Liver (tissue), 3 donors: Measurements from ENCODE around the gene EIF4G3.

ENCODE experiments used
- JUND ChIP-seq, 2 donors: IDR thresholded peaks; 2 replicates each; pipeline ENCODE4 v1.6.1; 2016; ENCODE audit warnings: antibody characterized with exemption in 2 of 2
- TF ChIP-seq, protein P1 (sequence below): fragments of 150-350 bp; IDR thresholded peaks from 2 replicates; pipeline ENCODE4 v1.5.1; 2017; ENCODE audit warnings: improper control_type of control experiment, low read depth, low read length; ENCODE audit not compliant: missing input control
- donor health status: healthy.
- donor health status: healthy.

DNA sequence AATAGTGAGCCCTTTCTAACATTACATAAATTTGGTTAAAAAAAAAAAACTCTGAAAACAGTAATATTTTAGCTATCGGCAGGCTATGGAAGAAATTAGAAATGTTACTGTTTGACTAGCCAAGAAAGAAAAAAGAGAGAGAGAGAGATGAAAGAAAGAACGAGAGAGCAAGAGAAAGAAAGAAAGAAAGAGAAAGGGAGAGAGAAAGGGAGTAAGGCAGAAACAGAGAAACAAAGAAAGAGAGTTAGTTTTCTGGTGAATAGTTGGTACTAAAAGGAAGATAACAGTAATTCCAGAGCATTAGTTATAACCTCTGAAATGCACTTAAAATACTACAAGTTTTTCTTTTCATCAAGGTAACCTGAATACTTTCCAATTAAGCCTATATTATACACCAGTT lies 229.3 kb downstream of the EIF4G3 start:
- TF ChIP-seq, protein P1, sequence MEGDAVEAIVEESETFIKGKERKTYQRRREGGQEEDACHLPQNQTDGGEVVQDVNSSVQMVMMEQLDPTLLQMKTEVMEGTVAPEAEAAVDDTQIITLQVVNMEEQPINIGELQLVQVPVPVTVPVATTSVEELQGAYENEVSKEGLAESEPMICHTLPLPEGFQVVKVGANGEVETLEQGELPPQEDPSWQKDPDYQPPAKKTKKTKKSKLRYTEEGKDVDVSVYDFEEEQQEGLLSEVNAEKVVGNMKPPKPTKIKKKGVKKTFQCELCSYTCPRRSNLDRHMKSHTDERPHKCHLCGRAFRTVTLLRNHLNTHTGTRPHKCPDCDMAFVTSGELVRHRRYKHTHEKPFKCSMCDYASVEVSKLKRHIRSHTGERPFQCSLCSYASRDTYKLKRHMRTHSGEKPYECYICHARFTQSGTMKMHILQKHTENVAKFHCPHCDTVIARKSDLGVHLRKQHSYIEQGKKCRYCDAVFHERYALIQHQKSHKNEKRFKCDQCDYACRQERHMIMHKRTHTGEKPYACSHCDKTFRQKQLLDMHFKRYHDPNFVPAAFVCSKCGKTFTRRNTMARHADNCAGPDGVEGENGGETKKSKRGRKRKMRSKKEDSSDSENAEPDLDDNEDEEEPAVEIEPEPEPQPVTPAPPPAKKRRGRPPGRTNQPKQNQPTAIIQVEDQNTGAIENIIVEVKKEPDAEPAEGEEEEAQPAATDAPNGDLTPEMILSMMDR, result no peak
- no peak for TF ChIP-seq JUND (IDR thresholded peaks at IDR 0.05)
